ENCODE results near the gene CSF2.
"Not testable (repeated sequence)": the region's sequence is repeated elsewhere in the genome, so short reads cannot be mapped to it uniquely, and the experiment has no call there.

The CSF2 gene

GRCh38 chr5:132108957-132109356 lies 35.4 kb downstream of the CSF2 start:
- not testable (repeated sequence) for DNase-seq (ENCODE audit: low spot score)

GRCh38 chr5:132109494-132110053 lies 36.0 kb downstream of the CSF2 start:
- DNase-seq (ENCODE audit: low spot score): no peak

- DNase-seq (ENCODE audit: low spot score): no peak
These were observed 36.6 kb downstream of the CSF2 start for GRCh38 chr5:132110195-132110594.

- no peak for DNase-seq (ENCODE audit: low spot score)
These were observed 37.3 kb downstream of the CSF2 start for GRCh38 chr5:132110930-132111329.

GRCh38 chr5:132112111-132112510 lies 38.5 kb downstream of the CSF2 start:
- no peak for DNase-seq (ENCODE audit: low spot score)

GRCh38 chr5:132114150-132115121 lies 40.8 kb downstream of the CSF2 start:
- no peak for DNase-seq (ENCODE audit: low spot score)

GRCh38 chr5:132115375-132115774 lies 41.8 kb downstream of the CSF2 start:
- no peak for DNase-seq (ENCODE audit: low spot score)

GRCh38 chr5:132116072-132116471 lies 42.5 kb downstream of the CSF2 start:
- DNase-seq (ENCODE audit: low spot score): no peak

GRCh38 chr5:132116909-132117489 lies 43.4 kb downstream of the CSF2 start:
- not testable (repeated sequence) for DNase-seq (ENCODE audit: low spot score)

- not testable (repeated sequence) for DNase-seq (ENCODE audit: low spot score)
These were observed 47.1 kb downstream of the CSF2 start for GRCh38 chr5:132120717-132121116.

- not testable (repeated sequence) for DNase-seq (ENCODE audit: low spot score)
These were observed 49.4 kb downstream of the CSF2 start for GRCh38 chr5:132122971-132123370.

- not testable (repeated sequence) for DNase-seq (ENCODE audit: low spot score)
These were observed 50.0 kb downstream of the CSF2 start for GRCh38 chr5:132123578-132123977.

All from hematopoietic multipotent progenitor cell treated with erythropoietin and hydrocortisone succinate and interleukin-3 and kit ligand, for 17 days (in vitro differentiated cells).